ENCODE measurements around the gene KLF3.

KLF3 gene

GRCh38 chr4:38675146-38676121 lies 11.4 kb downstream of the KLF3 start:
- DNase-seq, result no peak

- DNase-seq, result no peak
These were observed 13.0 kb downstream of the KLF3 start for GRCh38 chr4:38676986-38677385.

GRCh38 chr4:38677441-38677840 lies 13.4 kb downstream of the KLF3 start:
- no peak for DNase-seq

GRCh38 chr4:38678078-38678477 lies 14.1 kb downstream of the KLF3 start:
- DNase-seq, result no peak

- no peak for DNase-seq
These were observed 15.9 kb downstream of the KLF3 start for GRCh38 chr4:38679921-38680320.

GRCh38 chr4:38681281-38681991 lies 17.4 kb downstream of the KLF3 start:
- no peak for DNase-seq

- no peak for DNase-seq
These were observed 18.3 kb downstream of the KLF3 start for GRCh38 chr4:38682336-38682735.

- no peak for DNase-seq
These were observed 19.3 kb downstream of the KLF3 start for GRCh38 chr4:38683276-38683675.

GRCh38 chr4:38684271-38684670 lies 20.3 kb downstream of the KLF3 start:
- DNase-seq, result no peak

- no peak for DNase-seq
These were observed 21.2 kb downstream of the KLF3 start for GRCh38 chr4:38684951-38685844.

GRCh38 chr4:38686682-38687081 lies 22.7 kb downstream of the KLF3 start:
- DNase-seq, result no peak

- no peak for DNase-seq
These were observed 23.6 kb downstream of the KLF3 start for GRCh38 chr4:38687571-38688011.

GRCh38 chr4:38688676-38689355 lies 24.8 kb downstream of the KLF3 start:
- DNase-seq, result peak; percentile 5

GRCh38 chr4:38691251-38692008 lies 27.4 kb downstream of the KLF3 start:
- DNase-seq, result no peak

GRCh38 chr4:38692421-38692820 lies 28.4 kb downstream of the KLF3 start:
- DNase-seq, result no peak

GRCh38 chr4:38693569-38693968 lies 29.6 kb downstream of the KLF3 start:
- DNase-seq, result no peak

GRCh38 chr4:38694330-38694729 lies 30.3 kb downstream of the KLF3 start:
- no peak for DNase-seq

- no peak for DNase-seq
These were observed 31.8 kb downstream of the KLF3 start for GRCh38 chr4:38695809-38696208.

GRCh38 chr4:38696697-38697096 lies 32.7 kb downstream of the KLF3 start:
- DNase-seq, result no peak

- DNase-seq, result no peak
These were observed 34.2 kb downstream of the KLF3 start for GRCh38 chr4:38698176-38698575.

GRCh38 chr4:38699112-38699511 lies 35.1 kb downstream of the KLF3 start:
- DNase-seq, result no peak
